Ecto neural progenitor cell (in vitro differentiated cells): Measurements from ENCODE around the gene PADI1.
"Not testable (repeated sequence)": the region's sequence is repeated elsewhere in the genome, so short reads cannot be mapped to it uniquely, and the experiment has no call there.

ENCODE experiments used
- DNase-seq: peaks from one replicate; pipeline ENCODE4 v3.0.0-alpha.2; 2018; ENCODE audit warnings: low spot score

PADI1 gene

DNA sequence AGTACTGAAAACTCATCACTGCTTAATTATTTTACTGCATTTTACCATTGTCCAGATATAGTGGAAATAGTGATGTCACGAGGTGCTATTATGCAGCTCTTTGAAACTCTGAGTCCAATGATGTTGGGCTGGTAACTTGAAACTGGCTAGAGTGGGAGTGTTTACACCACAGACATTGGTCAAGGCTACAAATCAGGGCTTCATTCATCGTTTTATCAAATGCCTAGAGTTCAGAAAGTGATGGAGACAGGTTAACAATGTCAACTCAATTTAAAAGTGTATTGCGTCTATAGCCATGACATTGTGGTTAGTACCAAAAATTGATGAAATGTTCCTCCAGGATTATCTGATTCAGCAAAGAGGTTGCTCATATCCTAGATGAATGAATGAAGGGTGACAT is 12.7 kb downstream of the PADI1 start:
- DNase-seq, result no peak

- DNase-seq, result no peak
Observed at GRCh38 chr1:17218939-17219338, 14.0 kb downstream of the PADI1 start.

DNA sequence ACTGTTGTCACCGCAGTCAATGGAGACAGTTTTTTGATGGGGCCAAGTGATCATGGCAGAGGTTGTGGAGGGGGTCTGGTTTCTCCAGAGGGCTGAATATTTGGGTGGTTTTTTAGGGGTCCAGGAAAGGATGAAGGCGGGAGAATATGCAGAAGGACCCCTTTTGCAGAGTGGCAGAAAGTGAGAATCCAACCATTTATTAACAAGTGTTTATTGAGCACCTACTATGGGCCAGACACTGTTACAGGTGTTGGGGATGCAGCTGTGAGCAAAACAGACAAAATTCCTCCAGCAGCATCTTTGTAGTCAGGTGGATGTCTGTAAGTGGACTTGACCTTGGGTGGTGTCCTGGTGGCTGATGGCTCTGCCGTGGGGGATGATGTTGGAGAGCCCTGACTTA is 15.4 kb downstream of the PADI1 start:
- no peak for DNase-seq

- no peak for DNase-seq
Observed at GRCh38 chr1:17222557-17222956, 17.6 kb downstream of the PADI1 start.

DNA sequence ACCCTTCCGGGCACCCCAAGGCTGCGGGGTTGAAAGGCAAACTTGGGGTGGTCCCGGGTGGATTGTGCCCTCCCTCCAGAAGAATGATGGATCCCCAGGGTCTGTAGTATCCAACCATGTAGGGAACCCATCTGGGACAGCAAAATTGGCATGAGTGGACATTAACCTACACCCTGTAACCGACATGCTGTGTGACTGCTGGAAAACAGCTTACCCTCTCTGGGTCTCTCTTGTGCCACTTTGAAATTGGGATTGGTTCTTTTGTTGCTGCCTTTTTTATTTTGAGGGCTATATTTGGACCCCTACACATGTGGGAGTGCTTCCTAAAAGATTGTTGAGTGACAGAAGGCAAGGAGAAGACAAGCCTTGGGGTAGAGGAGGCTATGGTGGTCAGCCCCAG is 19.5 kb downstream of the PADI1 start:
- DNase-seq, result no peak

- DNase-seq, result no peak
Observed at GRCh38 chr1:17225140-17225539, 20.2 kb downstream of the PADI1 start.

GRCh38 chr1:17227358-17227915 is 22.5 kb downstream of the PADI1 start:
- DNase-seq, result no peak

GRCh38 chr1:17228619-17229018 is 23.7 kb downstream of the PADI1 start:
- no peak for DNase-seq

DNA sequence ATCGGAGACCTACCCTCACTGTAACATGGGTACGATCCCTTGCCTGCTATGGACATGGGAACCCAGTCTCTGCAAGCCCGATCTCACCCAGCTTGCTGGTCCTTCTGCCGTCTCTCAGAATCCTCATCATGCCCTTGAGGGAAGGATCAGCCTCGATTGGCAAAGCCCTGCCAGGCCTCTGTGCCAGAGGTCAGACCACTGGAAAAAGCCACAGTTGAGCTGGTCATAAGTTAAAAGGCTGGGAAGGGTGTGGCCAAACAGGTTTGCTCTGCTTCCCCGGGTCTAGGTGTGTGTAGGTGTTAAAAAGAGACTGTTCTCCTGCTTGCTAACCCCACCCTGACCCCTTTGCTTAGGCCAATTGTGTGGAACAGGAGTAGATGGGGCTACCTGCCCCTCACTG is 24.5 kb downstream of the PADI1 start:
- no peak for DNase-seq

DNA sequence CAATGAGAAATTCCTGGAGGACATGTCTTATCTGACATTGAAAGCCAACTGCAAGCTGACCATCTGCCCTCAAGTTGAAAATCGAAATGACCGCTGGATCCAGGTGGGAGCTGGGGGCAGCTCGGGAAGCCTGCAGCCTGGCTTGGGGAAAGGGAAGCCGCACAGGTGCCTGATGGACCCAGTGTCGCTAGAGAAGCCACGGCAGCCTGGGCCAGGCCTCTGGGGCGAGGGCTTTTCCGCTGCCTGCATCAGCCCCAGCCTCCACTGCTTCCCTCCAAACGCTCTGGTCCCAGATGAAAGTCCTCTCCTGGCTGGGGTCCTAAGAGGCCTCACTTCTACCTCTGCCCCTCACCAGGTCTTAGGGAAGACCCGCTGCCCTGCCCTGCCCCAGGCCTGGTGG is 25.2 kb downstream of the PADI1 start:
- no peak for DNase-seq

DNA sequence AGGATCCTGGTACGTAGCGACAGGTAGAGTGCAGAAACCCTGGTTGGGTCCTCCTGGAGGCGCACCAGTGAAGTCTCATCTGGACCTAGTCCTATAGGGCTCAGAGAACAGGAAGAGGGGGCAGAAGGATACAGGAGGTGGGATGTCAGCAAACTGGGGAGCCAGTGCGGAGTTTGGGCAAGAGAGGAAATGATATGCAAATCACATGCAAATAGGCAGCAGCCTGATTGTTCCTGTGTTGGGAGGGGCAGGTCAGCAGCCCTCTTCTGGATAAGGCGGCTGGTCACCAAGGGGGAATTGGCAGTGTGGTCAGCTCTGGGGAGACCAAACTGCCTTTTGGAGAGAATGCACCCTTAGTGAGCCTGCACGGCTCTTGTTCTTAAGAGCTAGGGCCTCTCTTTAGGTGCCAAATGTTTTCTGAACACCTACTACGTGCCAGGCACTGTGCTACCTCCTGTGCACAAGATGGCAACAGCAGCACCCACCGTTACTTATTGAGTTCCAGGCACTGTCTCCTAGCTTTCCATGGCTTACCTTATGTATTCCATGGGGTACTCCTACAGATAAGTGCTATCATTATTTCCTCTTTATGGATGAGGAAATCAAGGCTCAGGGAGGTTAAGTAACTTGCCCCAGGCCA is 25.9 kb downstream of the PADI1 start:
- DNase-seq, result no peak

DNA sequence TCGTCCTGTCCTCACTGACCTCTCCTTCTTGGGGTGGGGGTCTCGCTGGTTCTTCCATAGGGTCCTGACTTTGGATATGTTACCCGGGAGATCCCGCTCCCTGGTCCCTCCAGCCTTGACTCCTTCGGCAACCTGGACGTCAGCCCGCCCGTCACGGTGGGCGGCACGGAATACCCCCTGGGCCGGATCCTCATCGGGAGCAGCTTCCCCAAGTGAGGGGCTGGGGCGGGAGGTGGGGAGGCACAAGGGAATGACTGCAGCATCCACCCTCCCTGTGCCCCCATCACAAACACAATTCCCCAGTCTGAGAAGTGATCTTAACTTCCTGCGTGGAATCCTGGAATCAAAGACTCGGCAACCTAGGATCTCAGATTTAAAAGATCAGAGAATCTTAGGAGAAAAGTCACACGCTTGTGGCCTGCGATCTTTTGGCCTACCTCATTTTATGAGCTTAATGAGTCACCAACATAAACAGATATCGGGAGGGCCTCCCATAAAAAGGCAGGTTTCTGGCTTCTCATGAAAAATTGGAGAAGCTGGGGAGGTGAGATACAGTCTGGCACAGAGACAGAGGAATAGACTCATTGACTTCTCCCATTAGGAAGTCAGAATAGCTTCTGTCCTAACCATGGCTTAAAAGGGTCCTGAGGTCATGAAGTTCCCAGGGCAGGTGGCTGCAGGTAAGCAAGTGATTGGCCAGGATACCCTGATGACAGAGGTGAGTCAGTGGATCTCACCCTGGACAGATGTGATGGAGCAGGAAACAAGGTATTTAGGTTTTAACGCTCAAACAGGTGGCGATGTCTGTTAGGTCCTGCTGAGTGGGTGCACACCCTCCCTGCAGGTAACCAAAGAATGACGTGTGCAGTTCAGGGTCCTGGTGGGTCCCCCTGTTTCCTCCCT is 28.1 kb downstream of the PADI1 start:
- DNase-seq, result no peak

DNA sequence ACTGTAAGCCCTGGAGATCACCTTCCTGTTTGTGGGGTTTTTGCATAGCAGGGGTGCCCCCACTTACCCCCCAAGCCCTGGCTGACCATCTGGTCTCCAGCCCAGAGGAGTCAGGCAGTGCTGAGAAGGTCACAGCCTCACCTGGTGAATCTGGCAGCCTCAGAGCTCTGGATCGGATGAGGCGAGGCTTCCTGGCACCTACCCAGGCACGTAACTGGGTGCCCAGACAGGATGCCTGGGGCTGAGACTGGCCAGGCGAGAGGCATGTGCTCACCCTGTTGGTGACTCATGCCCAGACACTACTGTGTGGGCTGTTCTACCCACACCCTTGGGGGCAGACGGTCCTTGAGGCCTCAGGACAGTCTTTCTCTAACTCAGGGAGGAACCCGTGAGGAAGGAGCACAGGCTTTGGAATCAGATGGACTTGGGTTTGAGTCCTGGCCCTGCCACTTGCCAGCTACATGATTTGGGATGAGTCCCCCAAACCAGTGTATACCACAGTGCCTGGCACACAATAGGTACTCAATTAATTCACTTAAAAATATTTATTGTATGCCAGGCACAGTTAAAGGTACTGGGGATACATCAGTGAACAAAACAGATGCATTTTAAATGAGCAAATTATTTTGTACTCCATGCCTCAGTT is 28.9 kb downstream of the PADI1 start:
- no peak for DNase-seq

DNA sequence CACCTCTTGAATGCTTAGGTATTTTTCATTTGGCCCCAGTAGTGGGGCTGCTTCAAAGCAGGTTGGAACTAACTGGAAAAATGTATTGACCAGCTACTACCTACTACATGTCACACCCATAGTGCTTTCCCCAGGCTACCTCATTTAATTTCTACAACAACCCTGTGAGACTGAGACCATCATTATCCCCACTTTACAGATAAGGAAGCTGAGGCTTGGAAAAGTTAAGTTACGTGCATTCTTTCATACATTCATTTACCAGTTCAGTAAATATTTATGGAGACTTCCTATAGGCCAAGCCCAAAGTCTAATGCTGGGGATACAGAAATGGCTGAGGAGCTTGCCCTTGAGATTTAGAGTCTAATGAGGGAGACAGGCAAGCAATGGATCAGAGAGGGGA is 29.5 kb downstream of the PADI1 start:
- DNase-seq, result no peak

GRCh38 chr1:17235135-17235885 is 30.4 kb downstream of the PADI1 start:
- no peak for DNase-seq

DNA sequence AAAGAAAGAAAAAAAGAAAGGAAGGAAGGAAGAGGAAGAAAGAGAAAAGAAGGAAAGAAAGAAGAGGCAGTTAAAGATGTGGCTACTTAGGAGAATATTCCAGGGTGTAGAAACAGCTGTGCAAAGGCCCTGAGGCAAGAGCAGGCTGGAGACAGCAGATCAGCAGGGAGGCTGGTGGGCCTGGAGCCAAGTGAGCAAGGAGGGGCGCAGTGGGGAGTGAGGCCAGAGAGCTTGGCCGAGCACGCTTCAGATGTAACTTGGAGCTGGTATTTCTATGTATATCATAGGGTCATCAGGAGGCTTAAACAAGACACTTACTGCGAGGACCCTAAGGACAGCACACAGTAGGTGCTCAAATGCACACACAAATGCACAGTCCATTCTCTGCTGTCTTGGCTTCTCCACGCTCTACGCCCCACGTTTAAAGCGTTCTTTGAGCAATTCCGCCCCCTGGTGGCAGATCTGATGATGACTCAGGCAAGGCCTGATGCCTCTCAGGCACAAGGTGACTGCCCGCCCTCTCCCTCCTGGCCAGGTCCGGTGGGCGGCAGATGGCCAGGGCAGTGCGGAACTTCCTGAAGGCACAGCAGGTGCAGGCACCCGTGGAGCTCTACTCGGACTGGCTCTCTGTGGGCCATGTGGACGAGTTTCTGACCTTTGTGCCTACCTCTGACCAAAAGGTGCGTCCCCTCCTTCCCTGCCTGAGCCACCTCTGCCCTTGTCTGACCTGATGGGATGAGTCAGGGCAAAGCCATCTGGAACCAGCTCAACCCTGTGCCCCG is 32.0 kb downstream of the PADI1 start:
- peak; percentile 91 for DNase-seq

GRCh38 chr1:17237561-17237903 is 32.6 kb downstream of the PADI1 start:
- DNase-seq, result no peak

- DNase-seq, result peak; percentile 85
Observed at GRCh38 chr1:17239420-17239819, 34.5 kb downstream of the PADI1 start.

- DNase-seq, result not testable (repeated sequence)
Observed at GRCh38 chr1:17241011-17241779, 36.3 kb downstream of the PADI1 start.

GRCh38 chr1:17241780-17242074 is 36.8 kb downstream of the PADI1 start:
- not testable (repeated sequence) for DNase-seq

DNA sequence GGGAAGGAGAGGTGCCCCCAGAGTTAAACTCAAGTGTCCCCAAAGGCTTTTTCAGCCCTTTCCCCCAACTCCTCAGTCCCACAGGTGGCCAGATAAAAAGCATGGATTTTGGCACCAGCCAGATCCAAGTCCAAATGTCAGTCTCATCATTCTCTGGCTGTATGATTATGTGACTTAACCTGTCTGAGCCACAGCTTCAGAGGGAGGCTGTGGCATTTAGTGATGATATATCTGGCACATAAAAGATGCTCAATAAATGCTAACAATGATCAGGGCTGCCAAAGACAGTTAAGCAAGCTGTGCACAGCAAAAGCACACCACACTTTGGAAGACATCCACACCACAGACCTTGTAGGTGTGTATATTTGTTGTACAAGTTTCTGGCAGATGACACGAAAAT is 38.3 kb downstream of the PADI1 start:
- no peak for DNase-seq
